ENCODE data around the gene CCNF.

DNA sequence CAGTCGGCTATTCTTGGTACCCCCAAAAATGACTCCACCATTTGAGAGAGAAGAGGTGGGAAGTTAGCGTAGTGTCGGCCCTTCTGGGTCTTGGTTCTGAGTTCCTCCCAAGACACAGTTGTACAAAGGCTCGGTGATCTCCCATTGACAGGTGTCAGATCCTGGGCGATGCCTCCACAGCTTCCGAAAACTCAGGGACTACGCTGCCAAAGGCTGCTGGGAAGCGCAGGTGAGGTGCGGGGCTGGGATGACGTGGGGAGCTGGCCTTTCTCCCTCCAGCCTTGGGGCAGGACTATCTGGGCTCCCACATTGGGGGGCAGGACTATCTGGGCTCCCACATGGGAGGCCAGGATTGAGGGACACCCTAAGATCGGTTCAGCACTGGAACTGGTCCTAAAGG, 10.4 kb downstream of the CCNF start:
- TF ChIP-seq, protein P1, sequence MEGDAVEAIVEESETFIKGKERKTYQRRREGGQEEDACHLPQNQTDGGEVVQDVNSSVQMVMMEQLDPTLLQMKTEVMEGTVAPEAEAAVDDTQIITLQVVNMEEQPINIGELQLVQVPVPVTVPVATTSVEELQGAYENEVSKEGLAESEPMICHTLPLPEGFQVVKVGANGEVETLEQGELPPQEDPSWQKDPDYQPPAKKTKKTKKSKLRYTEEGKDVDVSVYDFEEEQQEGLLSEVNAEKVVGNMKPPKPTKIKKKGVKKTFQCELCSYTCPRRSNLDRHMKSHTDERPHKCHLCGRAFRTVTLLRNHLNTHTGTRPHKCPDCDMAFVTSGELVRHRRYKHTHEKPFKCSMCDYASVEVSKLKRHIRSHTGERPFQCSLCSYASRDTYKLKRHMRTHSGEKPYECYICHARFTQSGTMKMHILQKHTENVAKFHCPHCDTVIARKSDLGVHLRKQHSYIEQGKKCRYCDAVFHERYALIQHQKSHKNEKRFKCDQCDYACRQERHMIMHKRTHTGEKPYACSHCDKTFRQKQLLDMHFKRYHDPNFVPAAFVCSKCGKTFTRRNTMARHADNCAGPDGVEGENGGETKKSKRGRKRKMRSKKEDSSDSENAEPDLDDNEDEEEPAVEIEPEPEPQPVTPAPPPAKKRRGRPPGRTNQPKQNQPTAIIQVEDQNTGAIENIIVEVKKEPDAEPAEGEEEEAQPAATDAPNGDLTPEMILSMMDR (IDR thresholded peaks at IDR 0.05) = no peak
- no peak for TF ChIP-seq POLR2A (IDR thresholded peaks at IDR 0.05)

Measured in thyroid gland (tissue), 4 donors.